ENCODE data around the gene GRIP2.

DNA sequence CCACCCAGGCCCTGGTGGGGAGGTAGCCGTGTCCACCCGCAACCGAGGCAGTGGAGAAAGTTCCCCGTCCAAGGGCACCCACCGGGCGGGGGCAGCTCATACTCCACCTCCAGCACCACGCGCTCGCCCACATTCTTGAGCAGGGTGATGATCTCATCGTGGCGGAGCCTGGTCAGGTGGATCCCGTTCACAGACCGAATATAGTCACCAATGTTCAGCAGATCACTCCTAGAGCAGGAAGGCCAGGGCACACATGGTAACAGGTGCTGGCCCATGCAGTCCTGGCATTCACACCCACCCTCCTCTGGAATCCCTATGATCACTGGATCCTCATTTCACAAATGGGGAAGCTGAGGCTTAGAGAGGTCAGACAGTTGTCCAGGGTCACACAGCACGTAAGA is 15.8 kb downstream of the GRIP2 start:
- TF ChIP-seq SMC3 (IDR thresholded peaks at IDR 0.05; ENCODE audit: low read depth, low read length) (no peak), RAD21 (IDR thresholded peaks at IDR 0.05; ENCODE audit: low read length) (no peak), MAFK (IDR thresholded peaks at IDR 0.05; ENCODE audit: low read depth, low read length) (no peak), RCOR1 (IDR thresholded peaks at IDR 0.05; ENCODE audit: insufficient replicate concordance, low read length) (no peak), POLR2A (IDR thresholded peaks at IDR 0.05; ENCODE audit: low read depth, low read length) (no peak), CTCF (conservative IDR thresholded peaks at IDR 0.05; ENCODE audit: low read depth, low read length) (no peak), MAZ (IDR thresholded peaks at IDR 0.05; ENCODE audit: borderline replicate concordance, low read depth, low read length) (no peak), CHD1 (IDR thresholded peaks at IDR 0.05; ENCODE audit: low read depth, low read length) (no peak)
- TF ChIP-seq, protein P1, sequence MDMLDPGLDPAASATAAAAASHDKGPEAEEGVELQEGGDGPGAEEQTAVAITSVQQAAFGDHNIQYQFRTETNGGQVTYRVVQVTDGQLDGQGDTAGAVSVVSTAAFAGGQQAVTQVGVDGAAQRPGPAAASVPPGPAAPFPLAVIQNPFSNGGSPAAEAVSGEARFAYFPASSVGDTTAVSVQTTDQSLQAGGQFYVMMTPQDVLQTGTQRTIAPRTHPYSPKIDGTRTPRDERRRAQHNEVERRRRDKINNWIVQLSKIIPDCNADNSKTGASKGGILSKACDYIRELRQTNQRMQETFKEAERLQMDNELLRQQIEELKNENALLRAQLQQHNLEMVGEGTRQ (IDR thresholded peaks at IDR 0.05; ENCODE audit: low read depth, low read length), result no peak

Measured in IMR-90 (cell line).